Tibial nerve (tissue), 3 donors: Measurements from ENCODE around the gene HEPHL1.

Source experiments
- POLR2A ChIP-seq, 2 donors: fragments of 450-650 bp; IDR thresholded peaks; one replicate each; pipeline ENCODE4 v1.6.1; 2017; ENCODE audit warnings: antibody characterized with exemption in 2 of 2, mild to moderate bottlenecking in 2 of 2, moderate library complexity in 2 of 2
- TF ChIP-seq, protein P1 (sequence below), 5 experiments: fragments of 200-600 bp in 3 of 5; fragments of 450-650 bp in 2 of 5; sonication (generic) in 3 of 5; IDR thresholded peaks; one replicate each; pipeline ENCODE4 v1.5.1; 2016 to 2019; ENCODE audit warnings: antibody characterized with exemption in 5 of 5, mild to moderate bottlenecking in 3 of 5, moderate library complexity in 2 of 5

DNA sequence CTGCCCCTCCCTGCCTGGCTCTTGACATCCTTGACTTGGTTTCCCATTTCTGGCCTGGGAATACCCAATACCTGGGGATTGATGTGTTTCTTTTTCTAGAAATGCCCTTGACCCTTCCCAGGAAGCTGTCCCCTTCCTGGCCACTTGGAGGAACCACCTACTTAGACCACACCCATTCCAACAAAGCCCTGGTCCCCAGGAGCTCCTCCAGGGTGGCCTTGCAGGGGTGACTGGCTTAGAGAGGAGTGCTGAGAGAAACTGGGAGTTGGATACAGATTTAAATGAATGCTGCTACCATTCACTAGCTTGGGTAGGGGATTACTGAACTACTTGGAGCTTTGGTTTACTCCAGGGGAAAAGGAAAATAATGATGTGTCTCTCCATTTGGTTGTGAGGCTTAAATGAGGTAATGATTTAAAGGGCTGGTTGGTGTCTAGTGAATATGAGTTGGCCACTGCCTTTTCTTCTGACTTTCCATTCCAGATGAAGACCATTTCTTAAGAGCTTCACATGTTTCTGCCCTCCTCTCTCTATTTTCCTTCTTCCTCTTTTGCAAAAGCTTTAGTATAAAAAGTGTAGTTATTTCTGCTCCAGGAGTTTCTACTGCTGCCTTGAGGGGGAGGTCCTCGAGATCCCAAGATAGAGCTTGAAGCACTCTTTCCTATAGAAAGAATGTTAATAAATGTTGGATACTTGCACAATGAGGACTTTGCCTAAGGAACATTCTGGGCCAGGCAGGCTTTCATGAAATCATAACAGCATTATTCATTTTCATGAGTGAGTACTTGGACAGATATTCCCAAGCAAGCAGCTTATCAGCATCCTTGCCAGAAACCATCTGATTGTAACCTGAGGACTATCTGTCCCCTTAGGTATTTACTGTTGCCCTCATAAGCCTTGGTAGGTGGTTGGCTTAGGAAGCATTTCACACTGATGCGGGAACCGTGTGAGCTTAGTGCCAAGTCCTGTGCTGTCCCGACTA lies 129.8 kb downstream of the HEPHL1 start:
- TF ChIP-seq, protein P1, sequence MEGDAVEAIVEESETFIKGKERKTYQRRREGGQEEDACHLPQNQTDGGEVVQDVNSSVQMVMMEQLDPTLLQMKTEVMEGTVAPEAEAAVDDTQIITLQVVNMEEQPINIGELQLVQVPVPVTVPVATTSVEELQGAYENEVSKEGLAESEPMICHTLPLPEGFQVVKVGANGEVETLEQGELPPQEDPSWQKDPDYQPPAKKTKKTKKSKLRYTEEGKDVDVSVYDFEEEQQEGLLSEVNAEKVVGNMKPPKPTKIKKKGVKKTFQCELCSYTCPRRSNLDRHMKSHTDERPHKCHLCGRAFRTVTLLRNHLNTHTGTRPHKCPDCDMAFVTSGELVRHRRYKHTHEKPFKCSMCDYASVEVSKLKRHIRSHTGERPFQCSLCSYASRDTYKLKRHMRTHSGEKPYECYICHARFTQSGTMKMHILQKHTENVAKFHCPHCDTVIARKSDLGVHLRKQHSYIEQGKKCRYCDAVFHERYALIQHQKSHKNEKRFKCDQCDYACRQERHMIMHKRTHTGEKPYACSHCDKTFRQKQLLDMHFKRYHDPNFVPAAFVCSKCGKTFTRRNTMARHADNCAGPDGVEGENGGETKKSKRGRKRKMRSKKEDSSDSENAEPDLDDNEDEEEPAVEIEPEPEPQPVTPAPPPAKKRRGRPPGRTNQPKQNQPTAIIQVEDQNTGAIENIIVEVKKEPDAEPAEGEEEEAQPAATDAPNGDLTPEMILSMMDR (IDR thresholded peaks at IDR 0.05): no peak
- TF ChIP-seq POLR2A (IDR thresholded peaks at IDR 0.05): no peak
